HUES64 (cell line): ENCODE data around the gene TMEM200C.

Experiments
- H3K27ac ChIP-seq: 2 replicates; pipeline ENCODE4 v1.7.0; 2013; ENCODE audit warnings: low read depth, low read length, inconsistent platforms
- H3K27me3 ChIP-seq: 2 replicates; pipeline ENCODE4 v1.6.1; 2013; ENCODE audit warnings: mild to moderate bottlenecking, low read length; ENCODE audit not compliant: insufficient read depth
- H3K36me3 ChIP-seq: 2 replicates; pipeline ENCODE4 v1.6.1; 2013; ENCODE audit warnings: mild to moderate bottlenecking, low read length; ENCODE audit not compliant: insufficient read depth
- H3K4me1 ChIP-seq: 2 replicates; pipeline ENCODE4 v1.6.1; 2013; ENCODE audit warnings: mild to moderate bottlenecking, low read length, moderate library complexity; ENCODE audit not compliant: insufficient read depth
- H3K4me3 ChIP-seq: 2 replicates; pipeline ENCODE4 v1.5.1; 2013; ENCODE audit warnings: mild to moderate bottlenecking, low read length, moderate library complexity
- H3K9ac ChIP-seq: 2 replicates; pipeline ENCODE4 v1.6.1; 2013; ENCODE audit warnings: mild to moderate bottlenecking, low read depth, low read length
- H3K9me3 ChIP-seq: 2 replicates; pipeline ENCODE4 v1.6.1; 2013; ENCODE audit warnings: low read depth, low read length; ENCODE audit not compliant: insufficient read depth
- WGBS: fragments of 150-250, 120-280 bp; methylation state at CpG from one replicate; pipeline ENCODE4 v1.1.7; 2013; ENCODE audit warnings: missing lambda C conversion rate; 5-methylcytosine and 5-hydroxymethylcytosine counted together

The TMEM200C gene

DNA sequence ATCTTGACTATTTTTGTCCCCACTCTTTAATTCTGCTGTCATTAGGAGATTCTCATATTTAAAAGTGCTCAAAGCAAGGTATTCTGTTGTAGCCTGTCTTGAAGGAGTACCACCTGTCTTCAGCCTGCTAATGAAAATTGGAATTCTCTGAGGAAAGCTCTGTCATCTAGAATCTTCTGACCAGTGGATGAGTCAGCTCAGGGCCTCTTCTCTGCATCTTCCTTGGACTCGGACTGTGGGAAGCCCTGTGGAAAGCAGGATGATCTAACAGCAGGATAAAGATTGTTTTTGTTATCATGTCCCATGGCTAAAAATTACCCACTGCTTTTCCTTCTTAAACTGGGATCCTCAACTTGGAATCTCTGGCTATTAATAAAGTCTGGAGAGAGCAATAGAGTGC lies 18.7 kb upstream of the TMEM200C start:
- whole genome bisulfite sequencing = 100% methylated on average over 1 of the region's 1 CpG
- no peak overlapping the region for H3K4me3 ChIP-seq
- H3K36me3 ChIP-seq = no peaks in the 10 kb centered on the region
- no peak overlapping the region for H3K27ac ChIP-seq
- no peaks in the 10 kb centered on the region for H3K9me3 ChIP-seq
- no peak overlapping the region for H3K9ac ChIP-seq
- H3K4me1 ChIP-seq = peaks cover 7% of the 10 kb centered on the region
- no peaks in the 10 kb centered on the region for H3K27me3 ChIP-seq

DNA sequence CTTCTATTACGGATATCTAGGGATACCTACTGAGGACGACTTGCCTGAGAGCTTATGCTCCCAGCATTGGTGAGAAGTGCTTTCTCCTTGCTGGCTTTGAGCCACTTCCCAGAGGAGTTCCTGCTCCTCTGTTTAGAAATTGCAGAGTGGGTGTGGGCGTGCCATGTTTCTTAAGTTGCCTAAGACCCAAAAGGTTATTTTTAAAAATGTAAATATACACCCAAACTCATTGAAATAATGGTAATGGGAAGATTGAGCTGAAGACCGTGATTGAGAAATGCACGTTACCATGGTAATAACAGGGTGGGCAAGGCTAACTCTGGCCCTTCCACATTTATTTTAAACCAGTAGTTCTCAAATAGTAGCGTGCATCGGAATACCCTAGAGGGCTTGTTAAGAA lies 17.2 kb upstream of the TMEM200C start:
- H3K9me3 ChIP-seq = no peaks in the 10 kb centered on the region
- H3K4me1 ChIP-seq = peaks cover 15% of the 10 kb centered on the region
- 88% methylated on average over 4 of the region's 7 CpGs for WGBS
- H3K27ac ChIP-seq = no peak overlapping the region
- H3K27me3 ChIP-seq = no peaks in the 10 kb centered on the region
- H3K4me3 ChIP-seq = no peak overlapping the region
- H3K36me3 ChIP-seq = no peaks in the 10 kb centered on the region
- no peak overlapping the region for H3K9ac ChIP-seq

DNA sequence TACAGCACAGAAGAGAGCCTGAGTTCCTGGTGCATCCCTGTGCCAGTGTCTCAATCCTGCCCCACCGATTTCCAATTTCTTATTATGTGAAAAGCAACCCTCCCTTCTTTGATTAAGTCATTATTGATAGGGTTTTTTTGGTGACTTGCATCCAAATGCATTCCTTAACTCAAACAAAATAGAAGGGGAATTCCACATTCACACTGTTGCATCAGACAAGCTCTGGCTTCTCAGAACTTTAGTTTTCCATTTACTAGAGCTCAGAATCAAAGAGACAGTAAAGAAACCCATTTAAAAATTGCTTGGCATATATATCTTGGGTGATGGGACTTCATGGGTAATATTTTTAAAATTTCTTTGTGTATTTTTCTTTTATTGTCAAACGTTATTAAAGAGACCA lies 13.8 kb upstream of the TMEM200C start:
- no peak overlapping the region for H3K9ac ChIP-seq
- H3K36me3 ChIP-seq = no peaks in the 10 kb centered on the region
- peaks cover 15% of the 10 kb centered on the region for H3K4me1 ChIP-seq
- H3K4me3 ChIP-seq = no peak overlapping the region
- H3K9me3 ChIP-seq = no peaks in the 10 kb centered on the region
- H3K27ac ChIP-seq = no peak overlapping the region
- no peaks in the 10 kb centered on the region for H3K27me3 ChIP-seq
- WGBS = no CpG with 5 or more reads among the region's 2 CpGs

DNA sequence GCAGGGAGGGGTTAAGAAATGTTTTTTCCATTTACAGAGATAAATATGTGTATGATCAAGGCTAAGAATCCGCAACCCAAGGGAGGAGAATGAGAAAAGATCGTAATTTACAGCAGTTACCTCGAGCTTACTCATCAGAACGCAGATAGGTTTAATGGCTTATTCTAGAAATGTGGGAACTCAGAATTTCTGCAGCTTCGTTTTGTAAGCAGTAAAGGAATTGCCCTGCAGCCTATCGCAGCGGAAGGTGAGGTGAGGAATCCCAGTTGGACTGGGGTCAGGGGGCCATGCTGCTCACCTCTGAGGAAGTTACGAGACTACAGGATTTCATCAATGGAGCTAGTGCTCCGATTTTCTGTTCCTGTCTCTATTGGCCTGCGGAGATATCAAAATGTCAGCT lies 8.1 kb upstream of the TMEM200C start:
- no peak overlapping the region for H3K9ac ChIP-seq
- no peak overlapping the region for H3K4me3 ChIP-seq
- H3K4me1 ChIP-seq = peaks cover 10% of the 10 kb centered on the region
- no peak overlapping the region for H3K27ac ChIP-seq
- H3K27me3 ChIP-seq = no peaks in the 10 kb centered on the region
- no peaks in the 10 kb centered on the region for H3K9me3 ChIP-seq
- 91% methylated on average over 10 of the region's 10 CpGs for WGBS
- no peaks in the 10 kb centered on the region for H3K36me3 ChIP-seq

DNA sequence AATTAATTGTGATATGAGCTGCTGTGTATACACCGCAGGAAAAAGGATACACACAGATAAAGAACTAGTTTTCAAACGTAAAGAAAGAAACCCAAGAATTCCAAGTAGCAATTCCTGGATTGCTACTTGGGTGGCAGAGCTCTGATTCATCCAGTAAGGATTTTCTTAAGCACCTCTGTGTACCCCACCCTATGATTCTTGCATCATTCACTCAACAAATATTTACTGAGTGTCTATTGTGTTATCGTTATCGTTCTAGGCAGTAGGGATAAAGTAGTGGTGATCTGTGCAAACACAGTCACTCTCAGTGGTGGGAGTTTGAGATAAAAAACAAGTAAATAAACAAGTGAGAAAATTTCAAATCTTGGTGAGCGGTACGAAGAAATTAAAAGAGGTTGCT lies 4.9 kb upstream of the TMEM200C start:
- Histone ChIP-seq H3K27me3 (peaks cover 13% of the 10 kb centered on the region), H3K4me1 (peaks cover 17% of the 10 kb centered on the region), H3K4me3 (no peak overlapping the region), H3K27ac (no peak overlapping the region), H3K9me3 (no peaks in the 10 kb centered on the region), H3K9ac (no peak overlapping the region), H3K36me3 (no peaks in the 10 kb centered on the region)
- 84% methylated on average over 6 of the region's 6 CpGs for WGBS

DNA sequence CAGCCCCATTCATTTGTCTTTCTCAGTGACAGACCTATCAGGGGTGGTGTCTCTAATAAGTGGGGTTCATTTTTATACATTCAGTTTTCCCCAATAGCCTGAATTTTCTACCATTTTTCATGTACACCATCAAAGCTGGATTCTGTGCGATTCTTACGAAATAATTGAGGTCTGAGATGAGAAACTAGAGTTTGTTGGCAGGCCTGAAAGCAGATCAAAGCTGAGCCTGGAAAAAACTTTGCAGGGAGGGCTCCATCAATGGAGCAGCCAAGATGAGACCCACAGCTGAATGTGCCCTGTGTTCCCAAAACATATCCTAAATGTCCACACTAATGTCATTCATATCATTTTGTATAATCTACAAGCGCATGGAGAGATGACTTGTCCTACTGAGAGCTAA lies 4.5 kb upstream of the TMEM200C start:
- Histone ChIP-seq H3K9me3 (no peaks in the 10 kb centered on the region), H3K27ac (no peak overlapping the region), H3K27me3 (peaks cover 13% of the 10 kb centered on the region), H3K4me3 (no peak overlapping the region), H3K4me1 (peaks cover 17% of the 10 kb centered on the region), H3K36me3 (no peaks in the 10 kb centered on the region), H3K9ac (no peak overlapping the region)
- 93% methylated on average over 3 of the region's 3 CpGs for WGBS

DNA sequence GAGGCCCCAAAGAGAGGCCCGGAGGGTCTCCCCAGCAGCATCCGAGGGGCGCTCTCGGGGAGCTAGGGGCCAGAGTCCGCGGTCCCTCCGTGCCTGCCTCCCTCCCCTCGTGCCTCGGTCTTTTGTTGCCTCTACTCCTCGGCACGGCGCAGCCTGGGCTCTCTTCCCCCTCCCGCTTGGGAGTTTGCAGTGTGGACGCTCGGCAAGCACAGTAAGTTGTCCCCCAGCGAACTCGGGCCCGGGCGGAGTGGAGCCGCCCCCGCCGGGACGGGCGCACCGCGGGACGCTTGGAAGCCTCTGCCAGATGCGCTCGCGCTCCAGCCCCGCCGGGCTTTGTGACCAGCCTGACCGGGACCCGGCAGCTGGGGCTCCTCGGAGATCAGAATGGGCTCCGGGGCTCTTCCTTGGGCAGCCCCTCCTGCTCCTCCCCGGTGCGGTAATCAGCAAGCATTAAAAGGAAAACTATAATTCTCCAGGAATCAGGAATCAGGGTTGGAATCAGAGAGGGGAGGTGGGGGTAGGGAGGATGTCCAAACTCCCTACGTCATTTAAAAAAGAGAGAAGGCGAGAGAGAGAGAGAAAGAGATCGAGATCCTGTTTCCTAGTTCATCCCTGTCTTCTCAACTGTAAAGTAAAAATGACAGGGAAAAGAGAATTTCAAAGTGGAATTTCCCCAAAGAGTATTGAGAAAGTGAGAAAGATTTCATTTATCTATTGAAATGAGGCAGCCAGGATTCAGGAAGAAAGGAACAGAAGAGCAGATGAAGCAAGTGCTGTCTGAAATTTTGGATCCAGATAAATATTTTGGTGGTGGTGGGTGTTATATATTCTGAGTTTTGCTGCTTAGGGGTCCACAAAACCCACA lies 786 bp upstream of the TMEM200C start:
- Histone ChIP-seq H3K36me3 (no peaks in the 10 kb centered on the region), H3K27ac (peak overlapping the region; percentile 69), H3K9me3 (no peaks in the 10 kb centered on the region), H3K27me3 (peaks cover 48% of the 10 kb centered on the region), H3K4me1 (peaks cover 28% of the 10 kb centered on the region), H3K4me3 (peak overlapping the region; percentile 94), H3K9ac (peak overlapping the region; percentile 93)
- under 1% methylated on average over 41 of the region's 41 CpGs for WGBS

DNA sequence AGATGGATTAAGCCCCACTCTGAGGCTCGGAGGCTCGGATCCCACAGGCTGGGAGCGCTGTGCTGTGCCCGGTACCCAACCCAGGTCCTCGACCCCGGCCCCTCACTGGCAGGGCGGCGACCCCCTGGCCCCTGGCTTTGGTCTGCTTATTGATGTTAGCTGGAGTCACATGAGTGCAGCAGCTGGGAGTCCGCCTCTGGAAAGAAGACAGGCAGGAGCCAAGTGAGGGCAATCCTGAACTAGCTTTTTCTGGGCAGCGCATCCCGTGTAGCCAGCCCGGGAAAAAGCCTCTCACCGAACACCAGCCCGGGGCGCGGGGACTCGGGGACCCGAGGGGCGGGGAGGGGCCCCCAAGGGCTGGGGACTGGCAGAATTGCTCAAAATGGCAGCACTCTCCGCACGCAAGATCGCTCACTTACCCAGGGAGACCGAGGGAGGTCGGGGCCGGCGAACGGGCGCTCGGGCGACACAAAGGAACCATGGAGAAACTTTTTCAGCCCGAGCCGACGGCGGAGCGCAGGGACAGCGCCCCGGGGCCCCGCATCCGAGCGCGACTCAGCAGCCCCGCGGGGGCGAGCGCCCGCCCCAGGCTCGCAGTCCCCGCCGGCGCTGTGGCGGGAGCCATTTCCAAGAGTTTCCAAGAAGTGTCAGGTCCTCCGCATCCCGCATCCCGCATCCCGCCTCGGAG lies 567 bp downstream of the TMEM200C start:
- no peaks in the 10 kb centered on the region for H3K36me3 ChIP-seq
- H3K27ac ChIP-seq = peak overlapping the region; percentile 54
- no peaks in the 10 kb centered on the region for H3K9me3 ChIP-seq
- H3K4me3 ChIP-seq = peak overlapping the region; percentile 71
- peak overlapping the region; percentile 87 for H3K9ac ChIP-seq
- peaks cover 60% of the 10 kb centered on the region for H3K27me3 ChIP-seq
- under 1% methylated on average over 56 of the region's 56 CpGs for WGBS
- H3K4me1 ChIP-seq = peaks cover 23% of the 10 kb centered on the region

DNA sequence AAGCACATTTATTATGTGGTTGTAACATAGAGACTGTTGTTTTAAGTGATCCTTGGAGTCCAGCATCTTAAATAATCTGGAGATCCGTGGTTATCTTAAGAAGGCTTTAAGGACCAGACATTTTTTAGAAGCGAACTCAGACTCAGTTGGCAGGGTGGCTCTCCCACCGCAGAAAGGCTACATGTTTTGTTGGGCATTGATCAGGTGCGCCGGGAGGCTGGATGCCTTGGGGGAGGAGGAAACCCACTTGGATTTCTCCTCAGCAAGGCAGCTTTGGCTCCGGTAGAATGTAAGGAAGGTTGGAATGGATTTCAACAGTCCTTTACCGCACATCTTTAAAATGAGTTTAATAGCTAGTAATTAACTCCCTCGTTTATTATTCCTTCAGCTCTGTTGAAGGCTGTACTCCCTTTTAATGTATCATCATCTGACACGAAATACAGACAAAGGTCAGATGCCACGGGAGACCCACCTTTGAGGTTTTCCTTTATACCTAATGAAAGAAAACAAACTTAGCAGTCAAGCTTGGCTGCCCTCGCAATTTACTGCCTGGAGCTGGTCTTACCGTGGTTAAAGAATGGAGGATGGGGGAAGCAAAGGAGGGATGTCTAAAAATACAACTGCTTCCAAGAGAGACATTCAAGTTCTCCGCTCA lies 1.2 kb downstream of the TMEM200C start:
- H3K36me3 ChIP-seq = no peaks in the 10 kb centered on the region
- WGBS = 14% methylated on average over 12 of the region's 13 CpGs
- peak overlapping the region; percentile 71 for H3K4me3 ChIP-seq
- H3K9me3 ChIP-seq = no peaks in the 10 kb centered on the region
- peak overlapping the region; percentile 87 for H3K9ac ChIP-seq
- no peak overlapping the region for H3K27ac ChIP-seq
- H3K4me1 ChIP-seq = peaks cover 25% of the 10 kb centered on the region
- peaks cover 63% of the 10 kb centered on the region for H3K27me3 ChIP-seq

DNA sequence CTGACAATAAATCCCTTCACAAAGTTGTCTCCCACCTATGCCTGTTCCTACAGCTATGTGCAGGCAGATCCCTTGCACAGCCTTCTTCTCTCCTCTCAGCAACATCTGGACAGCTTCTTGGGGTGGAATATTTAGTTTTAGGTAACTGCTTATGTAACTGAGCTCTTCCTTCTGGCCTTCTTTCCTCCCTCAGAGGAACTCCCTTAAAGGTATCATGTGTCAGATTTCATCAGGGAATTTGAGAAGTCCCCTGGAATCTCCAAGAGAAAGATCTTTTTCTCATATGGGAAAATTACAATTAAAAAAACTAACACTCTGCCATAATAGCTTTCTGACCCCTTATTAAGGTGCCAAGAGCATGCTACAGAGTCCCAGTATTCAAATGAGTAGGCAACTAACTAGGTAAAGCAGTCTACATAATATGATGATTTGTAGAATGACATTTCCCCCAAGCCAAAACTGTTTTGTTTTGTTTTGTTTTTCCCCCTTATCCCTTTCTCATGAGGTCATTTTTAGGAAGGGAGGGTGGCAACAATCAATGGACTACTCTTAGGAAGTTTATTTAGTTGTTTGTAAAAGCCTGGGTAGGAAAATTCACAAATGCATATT lies 2.4 kb downstream of the TMEM200C start:
- Histone ChIP-seq H3K4me3 (peak overlapping the region; percentile 71; the same call in 1 of the 2 replicates), H3K4me1 (peaks cover 25% of the 10 kb centered on the region), H3K27me3 (peaks cover 63% of the 10 kb centered on the region), H3K27ac (no peak overlapping the region), H3K9me3 (no peaks in the 10 kb centered on the region), H3K9ac (no peak overlapping the region), H3K36me3 (no peaks in the 10 kb centered on the region; the same call in 1 of the 2 replicates)

DNA sequence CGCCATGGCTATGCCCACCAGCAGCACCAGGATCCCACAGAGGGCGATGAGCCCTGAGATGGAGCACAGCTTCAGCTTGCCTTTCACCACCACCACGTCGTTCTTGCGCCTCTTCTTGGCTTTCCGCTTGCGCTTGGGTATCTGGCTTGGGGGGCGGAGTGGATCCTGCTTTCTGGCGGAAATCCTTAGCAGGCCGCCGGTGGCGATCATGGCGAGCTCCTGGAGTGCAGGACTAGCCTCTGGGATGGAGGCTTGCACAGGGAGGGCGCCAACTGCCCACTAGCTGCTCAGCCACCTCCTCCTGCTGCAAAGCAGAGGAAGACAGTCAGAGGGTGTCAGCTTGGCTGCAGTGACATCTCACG lies 3.5 kb downstream of the TMEM200C start:
- H3K27ac ChIP-seq = no peak overlapping the region
- H3K36me3 ChIP-seq = no peaks in the 10 kb centered on the region; the same call in 1 of the 2 replicates
- H3K4me1 ChIP-seq = peaks cover 20% of the 10 kb centered on the region
- H3K9ac ChIP-seq = no peak overlapping the region
- H3K27me3 ChIP-seq = peaks cover 57% of the 10 kb centered on the region
- 90% methylated on average over 15 of the region's 15 CpGs for WGBS
- H3K9me3 ChIP-seq = no peaks in the 10 kb centered on the region
- peak overlapping the region; percentile 62 for H3K4me3 ChIP-seq
